HG02571 (cell line): ENCODE measurements around the gene MGLL.

Source experiments
- ATAC-seq: cut with Tn5 transposase; IDR thresholded peaks from one replicate; pipeline ENCODE4 v1.9.1; 2021; ENCODE audit warnings: mild to moderate bottlenecking, moderate library complexity; ENCODE audit not compliant: unreplicated experiment

Gene MGLL

DNA sequence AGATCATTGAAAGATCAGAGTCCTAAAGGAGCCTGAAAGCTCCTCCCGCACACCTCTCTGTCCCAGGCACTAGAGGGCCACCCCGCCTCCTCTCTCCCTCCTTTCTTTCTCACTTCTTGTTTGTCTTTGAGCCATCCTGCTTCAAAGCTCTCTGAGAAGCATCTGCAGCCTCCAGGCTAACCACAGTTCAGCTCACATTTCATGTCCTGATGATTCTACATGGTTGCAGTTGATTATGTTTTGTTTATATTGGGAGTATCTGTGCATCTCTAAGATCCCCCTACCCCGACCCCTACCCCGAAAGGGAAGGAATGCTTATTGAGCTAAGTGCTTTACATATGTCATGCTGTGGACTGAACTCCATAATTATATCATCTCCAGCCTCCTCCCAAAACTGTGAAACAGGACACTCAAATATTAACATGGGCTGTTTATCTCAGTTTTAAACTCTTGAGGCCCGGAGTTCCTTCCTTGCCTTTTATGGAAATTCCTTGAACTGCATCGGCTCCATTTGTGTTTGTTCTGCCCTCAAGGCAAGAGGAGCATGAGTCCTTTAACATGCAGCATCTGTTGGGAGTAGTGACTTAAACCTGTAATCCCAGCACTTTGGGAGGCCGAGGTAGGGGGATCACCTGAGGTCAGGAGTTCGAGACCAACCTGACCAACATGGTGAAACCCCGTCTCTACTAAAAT lies 30.9 kb downstream of the MGLL start:
- peak; percentile 81 for ATAC-seq

DNA sequence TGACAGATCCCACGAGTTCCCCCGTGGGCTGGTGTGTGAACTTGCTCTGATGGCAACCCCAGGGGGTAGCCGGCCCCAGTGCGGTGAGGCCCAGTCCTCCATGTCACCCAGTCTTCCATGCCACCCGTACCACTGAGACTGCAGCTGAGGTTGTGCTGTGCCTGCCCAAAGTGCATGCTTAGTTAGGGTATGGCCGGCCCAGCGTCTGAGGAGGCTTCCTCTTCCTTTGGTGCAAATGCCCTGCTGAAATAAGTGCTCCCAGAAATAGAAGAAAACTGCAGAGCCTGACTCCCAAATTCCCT lies 31.5 kb downstream of the MGLL start:
- no peak for ATAC-seq

DNA sequence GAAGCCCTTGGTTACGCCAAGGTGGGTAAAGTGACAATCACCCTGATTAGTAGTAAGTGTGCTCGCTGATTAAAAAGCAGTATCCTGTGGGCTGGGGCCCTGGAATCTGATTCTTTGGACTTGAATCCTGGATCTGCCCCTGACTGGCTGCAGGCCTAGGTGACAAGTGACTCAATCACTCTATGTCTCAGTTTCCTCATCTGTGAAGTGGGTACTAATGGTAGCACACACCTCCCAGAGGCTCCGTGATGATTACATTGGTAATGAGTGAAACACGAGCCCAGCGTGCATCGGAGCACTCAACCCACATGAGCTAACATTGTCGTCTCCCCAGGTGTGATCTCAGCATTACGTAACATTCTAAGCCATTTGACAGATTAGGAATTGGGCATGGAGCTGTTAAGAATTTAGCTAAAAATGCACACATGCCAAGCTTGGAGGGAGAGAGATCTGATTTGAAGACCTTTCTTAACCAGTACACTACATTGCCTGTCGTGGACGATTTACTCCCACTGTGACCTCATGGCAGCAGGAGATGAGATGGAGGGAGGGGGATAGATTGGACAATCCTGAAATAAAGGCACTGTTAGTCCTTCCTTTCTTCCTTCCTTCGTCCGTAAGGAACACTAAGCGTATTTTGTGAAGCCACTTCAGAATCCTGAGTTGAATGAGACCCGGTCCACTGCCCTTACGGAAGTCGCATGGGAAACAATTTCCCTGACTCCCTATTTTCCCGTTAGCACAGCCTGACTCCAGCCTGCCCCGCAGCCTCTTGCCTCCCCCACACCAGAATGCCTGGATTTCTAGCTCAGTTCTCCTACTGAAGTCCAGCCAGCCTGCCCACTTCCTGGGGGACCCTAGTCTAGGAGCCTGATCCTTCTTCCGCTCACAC lies 32.1 kb downstream of the MGLL start:
- ATAC-seq: no peak

DNA sequence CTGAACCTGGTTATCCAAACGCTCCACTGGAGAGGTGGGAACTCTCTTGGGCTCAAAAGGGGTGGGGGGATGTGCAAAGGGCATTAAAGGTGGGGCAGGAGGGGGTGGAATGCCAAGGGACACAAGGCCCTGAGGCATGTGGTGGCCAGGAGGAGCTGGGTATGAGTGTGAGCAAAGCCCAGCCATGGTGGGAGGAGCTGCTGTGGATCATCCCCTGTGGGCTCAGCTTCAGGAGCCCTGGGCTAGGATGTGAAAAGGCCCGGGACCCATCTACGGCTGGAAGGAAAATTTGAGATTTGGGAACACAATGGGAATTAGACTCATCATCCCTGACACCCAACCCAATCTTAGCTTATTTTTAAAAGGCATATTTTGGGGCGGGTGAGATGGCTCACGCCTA lies 33.3 kb downstream of the MGLL start:
- no peak for ATAC-seq

DNA sequence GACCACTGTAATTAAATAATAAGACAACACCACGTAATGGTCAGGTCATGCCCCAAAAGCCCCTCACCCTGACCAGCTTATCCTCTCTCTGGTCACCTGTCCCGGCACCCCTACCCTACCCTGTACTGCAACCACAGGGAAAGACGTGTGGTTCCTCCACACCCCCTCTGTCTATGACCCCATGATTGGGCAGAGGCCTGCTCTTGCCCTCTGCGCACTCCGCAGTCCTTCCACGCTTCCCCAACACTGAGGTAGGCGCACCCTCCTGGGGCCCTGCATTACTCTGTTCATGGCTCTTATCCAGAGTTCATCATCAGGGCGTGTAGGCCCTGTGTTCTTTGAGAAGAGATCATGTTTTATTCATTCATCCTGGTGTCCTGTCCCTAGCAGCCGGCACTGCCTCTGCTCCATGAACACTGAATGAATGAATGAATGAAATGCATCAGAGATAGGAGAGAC lies 33.8 kb downstream of the MGLL start:
- no peak for ATAC-seq

DNA sequence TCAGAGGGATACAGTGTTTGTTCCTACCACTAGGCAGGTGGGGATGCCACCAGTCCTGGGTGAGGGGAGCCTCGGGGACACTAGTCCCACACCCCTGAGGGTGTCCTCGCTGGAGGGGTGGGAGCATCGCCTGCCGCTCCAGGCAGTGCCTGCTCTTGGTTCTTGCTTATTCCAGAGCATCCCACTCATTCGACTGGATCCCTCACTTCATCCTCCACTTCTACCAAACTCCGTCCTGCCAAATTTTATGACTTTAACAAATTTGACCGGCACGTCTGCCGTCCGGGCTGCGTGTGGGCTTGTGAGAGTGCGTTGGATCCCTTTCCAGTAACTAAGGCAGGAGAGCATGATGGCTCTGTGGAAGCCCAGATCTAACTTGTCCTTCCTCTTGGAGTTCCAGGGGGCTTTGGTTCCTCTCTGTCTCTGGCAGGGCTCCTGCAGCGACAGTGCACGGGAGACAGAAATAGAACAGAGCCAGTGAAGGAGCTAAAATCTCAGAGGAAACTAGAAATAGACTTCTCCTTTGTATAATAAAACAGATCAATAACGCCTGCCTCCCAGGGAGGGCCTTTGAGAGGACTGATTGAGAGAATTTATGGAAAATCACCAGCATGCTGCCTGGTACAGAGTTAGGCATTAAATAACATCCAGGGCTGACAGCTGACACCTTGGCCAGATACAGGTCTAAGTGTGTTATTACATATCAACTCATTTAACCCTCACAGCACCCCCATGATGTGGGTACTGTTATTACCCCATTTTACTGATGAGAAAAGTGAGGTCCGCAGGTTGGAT lies 34.5 kb downstream of the MGLL start:
- ATAC-seq: no peak

DNA sequence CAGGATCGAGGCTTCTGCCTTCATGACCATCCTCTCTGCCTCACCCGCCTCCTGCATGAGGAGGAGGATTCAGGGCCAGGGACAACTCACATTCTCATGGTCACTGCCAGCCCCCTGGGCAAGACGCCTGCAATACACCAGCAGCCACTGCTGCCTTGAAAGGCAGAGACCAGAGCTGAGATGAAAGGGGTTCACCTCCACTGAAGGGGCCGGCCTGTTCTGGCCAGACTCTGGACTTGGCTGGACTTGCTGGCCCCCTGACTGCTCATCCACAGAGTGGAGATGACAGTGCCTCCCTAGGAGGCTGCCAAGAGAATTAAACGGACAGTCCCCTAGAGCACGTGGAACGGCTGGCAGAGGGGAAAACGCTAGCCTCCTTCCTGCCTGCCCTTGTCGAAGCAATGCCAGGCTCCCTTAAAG lies 35.2 kb downstream of the MGLL start:
- no peak for ATAC-seq

DNA sequence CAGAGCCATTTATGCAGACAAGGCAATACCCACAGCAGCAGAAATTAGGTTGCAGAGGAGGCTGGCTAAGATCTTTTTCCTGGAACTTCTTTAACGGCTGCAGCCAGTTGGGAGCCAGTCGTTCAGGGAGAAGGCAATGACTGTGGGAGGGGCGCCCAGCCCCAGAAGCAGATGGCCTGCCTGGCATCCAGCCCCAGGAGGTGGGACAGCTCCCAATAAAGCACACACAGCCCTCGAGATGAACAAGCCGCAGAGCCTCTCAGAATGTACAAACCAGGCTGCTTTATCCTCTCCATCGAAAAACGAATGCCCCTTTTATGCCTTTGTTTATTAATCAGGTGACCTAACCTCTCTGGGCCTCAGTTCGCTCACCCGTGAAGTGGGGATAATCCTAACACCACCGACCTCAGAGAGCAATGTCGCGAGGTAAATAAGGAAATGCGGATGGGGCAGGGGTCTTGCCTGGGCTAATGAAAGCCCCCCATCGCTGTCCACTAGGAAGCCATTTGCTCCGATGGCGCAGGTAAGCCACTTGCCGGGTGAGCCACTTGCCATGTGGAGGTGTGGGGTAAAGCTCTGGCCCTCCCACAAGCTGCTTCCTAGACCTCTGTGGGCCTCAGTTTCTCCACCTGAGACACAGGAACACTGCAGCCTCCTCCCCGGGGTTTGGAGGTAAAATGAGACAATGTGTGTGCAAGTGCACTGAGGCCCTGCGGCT lies 35.8 kb downstream of the MGLL start:
- ATAC-seq: no peak

DNA sequence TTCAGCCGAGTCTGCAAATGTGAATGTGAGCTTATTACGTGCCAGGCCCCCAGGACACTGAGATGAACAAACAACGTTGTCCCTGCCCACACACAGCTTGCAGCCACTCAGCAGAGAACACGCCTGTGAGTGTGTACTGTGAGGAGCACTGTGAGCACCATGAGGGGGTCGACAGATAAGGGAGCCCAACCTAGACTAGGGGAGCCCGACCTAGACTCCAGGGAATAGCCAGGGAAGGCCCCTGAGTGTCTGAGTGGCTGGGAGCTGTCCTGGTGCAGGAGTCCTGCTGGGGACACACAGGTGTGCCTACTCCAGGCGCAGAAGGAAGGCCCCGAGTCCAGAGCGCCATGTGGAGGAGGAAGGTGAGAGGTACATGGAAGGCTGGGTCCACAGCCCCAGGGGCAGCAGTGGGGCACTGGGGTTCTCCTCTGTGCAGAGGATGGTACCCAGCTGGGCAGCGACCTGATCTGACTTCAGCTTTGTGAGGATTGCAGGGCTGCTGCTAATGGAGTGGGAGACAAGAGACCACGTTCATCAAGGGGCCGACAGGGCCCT lies 36.5 kb downstream of the MGLL start:
- no peak for ATAC-seq

DNA sequence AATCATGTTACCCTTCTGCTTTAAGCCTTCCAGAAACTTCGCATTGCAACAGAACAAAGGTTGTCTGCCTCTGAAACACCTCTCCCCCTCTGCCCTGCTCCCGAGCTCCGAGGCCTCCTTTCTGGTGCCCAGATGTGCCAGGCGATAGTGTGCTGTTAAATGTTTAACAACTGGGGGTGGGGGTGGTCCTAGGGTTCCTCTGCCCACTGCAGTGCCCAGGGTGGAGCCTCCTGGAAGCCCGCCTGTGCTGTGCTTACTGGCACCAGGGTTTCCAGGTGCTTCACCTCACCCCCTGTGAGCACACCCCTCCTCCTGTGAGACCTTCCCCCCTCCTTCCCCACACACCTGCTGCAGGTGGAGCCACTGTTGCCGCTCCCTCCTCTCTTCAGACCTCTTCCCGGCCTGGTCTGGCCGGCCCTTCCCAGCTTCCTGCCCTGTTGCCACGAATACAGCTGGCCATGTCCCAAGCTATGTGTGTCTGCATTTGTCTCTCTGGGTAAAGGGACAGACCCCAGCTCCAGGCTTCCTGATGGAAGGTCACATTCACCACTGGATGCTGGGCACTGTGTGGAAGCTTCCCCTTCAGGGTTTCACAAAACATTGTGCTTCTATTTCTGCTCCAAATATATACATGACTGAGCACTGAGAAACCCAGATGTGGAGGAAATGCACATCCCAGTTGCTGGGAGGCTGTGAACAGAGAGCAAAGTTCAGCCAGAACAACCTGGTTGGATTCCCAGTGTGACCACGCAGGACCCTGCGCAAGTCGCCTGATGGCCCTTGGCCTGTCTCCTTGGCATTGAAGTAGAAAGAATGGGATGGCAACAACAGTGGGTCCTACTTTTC lies 37.2 kb downstream of the MGLL start:
- ATAC-seq: no peak

DNA sequence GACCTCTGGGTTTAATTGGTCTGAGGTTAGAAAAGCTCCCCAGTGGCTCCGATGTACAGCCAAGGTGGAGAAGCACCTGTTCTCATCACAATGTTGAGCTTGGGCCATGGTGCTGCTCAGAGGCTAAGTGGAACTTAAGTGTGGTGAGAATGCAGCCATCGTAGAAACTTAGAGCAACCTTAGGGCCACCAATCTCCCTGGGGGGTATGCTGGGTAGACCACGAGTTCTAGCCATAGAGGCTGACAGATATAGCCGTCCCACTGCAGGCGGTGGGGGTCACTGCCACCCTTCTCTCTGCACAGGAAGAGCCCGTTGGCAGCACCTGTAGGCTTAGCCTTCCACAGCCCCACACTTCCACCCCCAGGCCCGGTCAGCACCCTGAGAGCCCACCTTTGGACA lies 38.0 kb downstream of the MGLL start:
- no peak for ATAC-seq

DNA sequence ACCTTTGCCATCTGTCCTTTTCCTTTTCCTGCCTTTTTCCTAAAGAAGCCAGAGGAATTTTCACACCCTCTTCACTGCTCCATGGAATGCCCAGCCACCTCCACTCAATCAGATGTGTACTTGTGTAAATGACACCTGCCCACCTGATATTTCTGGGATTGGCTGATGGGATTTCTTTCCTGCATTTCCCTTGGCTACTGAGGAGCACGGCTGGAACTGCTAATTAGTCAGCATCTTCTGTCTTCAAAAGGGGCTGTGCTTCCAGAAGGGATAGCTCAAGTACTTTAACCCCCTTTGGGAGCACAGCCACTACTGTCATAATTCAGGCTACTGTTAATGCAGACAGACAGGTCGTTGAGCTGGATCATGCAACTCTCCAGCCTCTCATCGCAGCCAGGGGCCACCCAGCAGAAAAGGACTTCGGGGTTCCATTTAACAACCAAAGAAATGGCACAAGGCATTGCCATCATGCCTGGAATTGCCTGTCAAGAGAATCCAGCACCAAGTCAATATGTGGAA lies 38.6 kb downstream of the MGLL start:
- ATAC-seq: no peak

DNA sequence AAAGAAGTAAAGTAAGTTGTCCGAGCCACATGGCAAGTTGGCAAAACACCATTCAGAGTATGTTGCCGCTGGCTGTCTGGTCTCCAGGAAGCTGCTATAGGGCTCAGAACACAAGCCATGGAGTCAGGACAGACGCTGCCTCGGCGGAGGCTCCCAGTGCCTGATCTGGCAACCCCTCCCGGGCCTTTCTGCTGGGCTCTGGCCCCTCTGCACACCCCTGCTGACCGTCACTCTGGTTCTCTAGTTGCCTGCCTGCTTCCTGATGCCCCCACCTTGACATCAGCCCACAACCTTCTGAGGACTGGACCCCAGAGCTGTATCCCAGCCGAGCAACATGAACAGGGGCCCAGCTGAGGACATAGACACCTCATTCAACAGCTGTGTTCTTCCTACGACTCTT lies 39.1 kb downstream of the MGLL start:
- no peak for ATAC-seq

DNA sequence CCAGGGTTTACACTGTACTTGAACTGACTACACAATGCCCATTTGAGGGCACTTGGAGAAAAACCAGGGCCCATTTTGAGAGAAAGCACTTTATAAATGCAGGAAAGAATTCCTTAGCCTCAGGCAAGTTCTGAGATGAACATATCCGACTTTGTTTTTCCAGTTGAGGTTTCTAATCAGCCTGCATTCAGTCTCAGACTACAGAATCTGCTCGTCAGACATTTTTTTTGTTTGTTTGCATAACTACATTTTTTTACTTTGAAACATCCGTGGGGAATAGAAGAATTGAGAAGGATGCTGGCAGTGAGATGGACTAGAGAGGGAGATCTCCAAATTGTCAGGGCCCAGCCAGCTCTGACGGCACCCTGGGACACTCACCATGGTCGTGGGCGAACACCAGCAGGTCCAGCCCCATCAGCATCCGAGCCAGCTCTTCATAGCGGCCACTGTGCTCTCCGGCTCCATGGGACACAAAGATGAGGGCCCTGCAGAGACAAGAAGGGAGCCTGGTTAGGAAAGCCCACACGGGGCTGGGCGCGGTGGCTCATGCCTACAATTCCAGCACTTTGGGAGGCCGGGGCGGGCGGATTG lies 40.8 kb downstream of the MGLL start:
- no peak for ATAC-seq

DNA sequence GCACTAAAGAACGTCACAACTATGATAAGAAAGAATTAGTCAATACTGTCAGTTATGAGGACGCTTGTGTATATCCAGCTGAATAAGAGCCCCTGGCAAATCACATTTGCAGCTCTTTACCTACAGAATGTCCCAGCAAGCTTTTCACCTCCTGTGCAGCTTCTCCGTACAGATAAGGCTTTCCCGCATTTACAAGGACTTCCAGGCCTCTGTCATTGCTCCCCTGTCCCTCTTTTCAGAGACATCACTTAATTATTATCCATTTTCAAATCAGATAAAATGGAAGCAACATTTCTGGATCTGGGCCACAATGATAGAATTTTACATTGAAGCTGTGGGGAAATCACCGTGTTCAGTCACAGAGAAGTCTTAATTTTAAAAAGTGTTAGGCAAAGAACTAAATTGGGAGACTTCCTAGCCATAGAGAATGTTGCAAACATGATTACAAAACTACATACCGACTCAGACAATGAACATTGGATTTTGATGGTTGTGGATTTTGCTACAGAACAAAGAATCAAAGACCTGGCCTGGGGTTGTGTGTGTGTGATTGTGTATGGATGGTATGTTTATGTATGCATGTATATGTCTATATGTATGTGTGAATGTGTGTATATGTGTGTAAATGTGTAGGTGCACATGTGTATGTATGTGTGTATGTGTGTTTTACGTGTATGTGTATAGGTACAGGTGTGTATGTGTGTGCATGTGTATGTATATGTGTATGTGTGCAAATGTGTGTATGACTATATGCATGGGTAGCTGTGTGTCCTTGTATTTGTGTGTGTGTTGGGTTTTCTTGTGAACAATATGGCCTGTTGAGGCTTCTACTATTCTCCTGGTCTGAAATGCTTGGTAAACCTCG lies 41.5 kb downstream of the MGLL start:
- no peak for ATAC-seq

DNA sequence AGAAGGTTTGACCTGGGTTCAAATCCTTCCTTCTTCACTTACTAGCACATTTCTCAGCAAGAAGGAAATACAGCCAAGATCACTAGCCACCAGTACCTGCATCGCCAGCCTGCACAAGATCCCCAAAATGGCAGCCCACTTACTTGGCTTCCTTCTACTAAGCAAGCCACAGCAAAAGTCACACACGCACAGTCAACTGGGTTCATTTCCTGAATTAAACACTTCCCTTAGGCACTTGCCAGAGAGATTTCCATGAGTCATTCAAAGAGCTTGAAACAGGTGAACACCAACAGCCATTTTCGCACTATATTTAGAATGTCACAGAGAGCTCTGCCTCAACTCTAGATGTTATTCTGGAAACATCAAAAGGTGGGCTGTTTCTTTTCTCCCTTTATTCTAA lies 42.6 kb downstream of the MGLL start:
- no peak for ATAC-seq

DNA sequence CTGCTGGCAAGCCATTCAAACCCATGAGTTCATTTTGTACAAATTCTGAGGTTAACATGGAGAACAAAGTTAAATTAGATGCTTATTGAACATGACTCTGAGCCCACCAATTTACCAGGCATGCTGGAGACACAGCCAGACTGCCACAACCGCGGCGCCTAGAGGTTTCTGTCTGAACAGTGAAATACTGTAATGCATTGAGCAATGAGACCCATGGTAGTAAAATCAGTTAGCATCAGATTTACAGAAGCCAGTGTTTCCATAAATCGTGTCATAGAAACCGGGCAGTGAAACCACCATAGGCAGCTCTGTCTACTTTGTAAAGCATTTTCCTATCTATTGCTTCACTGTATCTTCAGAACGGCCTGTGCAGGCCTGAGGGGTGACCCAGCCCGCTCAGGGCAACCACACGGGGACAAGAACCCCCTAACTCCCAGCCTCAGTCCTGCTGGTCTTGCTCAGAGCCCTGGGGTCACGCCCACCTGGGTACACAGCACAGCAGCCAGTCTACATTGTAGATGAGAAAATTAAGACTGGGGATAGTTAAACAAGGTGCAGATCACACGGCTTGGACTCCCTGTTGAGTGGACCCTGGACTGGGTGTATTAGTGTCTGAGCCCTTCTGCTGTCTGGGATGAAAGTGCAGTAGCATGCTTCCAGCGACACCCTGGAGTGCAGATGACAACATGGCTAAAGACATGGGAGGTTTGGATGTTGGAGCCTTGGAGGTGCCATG lies 44.2 kb downstream of the MGLL start:
- ATAC-seq: no peak

DNA sequence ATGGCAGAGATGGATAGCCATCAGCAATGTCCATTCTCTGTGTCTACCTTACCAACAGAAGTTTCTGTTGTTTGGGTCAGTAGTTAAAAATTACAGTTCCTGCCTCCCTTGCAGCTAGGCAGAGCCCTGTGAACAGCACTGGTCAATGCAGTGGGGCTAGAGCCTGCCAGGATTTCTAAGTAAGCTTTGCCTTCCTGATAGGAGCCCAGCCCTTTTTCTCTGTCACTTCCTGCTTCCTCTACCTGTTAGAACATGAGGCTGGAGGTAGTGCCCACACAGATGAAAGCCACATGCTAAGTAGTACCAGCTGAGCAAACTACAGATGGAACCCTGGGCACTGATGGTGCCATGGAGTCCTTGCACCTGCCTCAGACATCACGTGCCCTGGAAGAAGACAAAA lies 45.0 kb downstream of the MGLL start:
- ATAC-seq: no peak
